Fibroblast of the aortic adventitia (primary cell): Measurements from ENCODE around the gene KRTAP4-4. TPM values are rescaled to one million over a fixed set of nuclear protein-coding genes. Genes with fewer than 3 reads are reported as not detected.
"Not testable (repeated sequence)": the region's sequence is repeated elsewhere in the genome, so short reads cannot be mapped to it uniquely, and the experiment has no call there.

ENCODE experiments used
- DNase-seq: peaks from one replicate; pipeline ENCODE4 v3.0.0-alpha.2; 2010; ENCODE audit warnings: low read depth
- H3K4me3 ChIP-seq: 2 replicates; pipeline ENCODE4 v1.5.1; 2011; ENCODE audit warnings: low read depth, mild to moderate bottlenecking, control low read depth, low read length, moderate library complexity
- CTCF ChIP-seq: IDR thresholded peaks from 2 replicates; pipeline ENCODE4 v1.5.1; 2011; ENCODE audit warnings: mild to moderate bottlenecking, low read length, control low read depth, inconsistent platforms; ENCODE audit not compliant: insufficient read depth
- small RNA-seq: library from RNA; depleted of rRNA; stranded (forward); fragments of <200 nt; gene quantifications from one replicate; pipeline ENCODE3, GENCODE V24; 2012
- total RNA-seq: library from RNA; depleted of rRNA; stranded (reverse); fragments of >200 nt; gene quantifications from 2 replicates; pipeline ENCODE4 v1.2.3, GENCODE V29; 2012; ENCODE audit warnings: low replicate concordance

KRTAP4-4 gene
- total RNA-seq, 1 donor = not detected

GRCh38 chr17:41121742-41122141, 38.8 kb downstream of the KRTAP4-4 start:
- DNase-seq = no peak

GRCh38 chr17:41119696-41120690, 40.6 kb downstream of the KRTAP4-4 start:
- not testable (repeated sequence) for H3K4me3 ChIP-seq, DNase-seq

More at GRCh38 chr17:41121742-41122141, 38.8 kb downstream of the KRTAP4-4 start:
- no peak for TF ChIP-seq CTCF
- no peak overlapping the region for H3K4me3 ChIP-seq

- no peak overlapping the region for H3K4me3 ChIP-seq
- no peak for DNase-seq
- TF ChIP-seq CTCF = no peak
Observed at GRCh38 chr17:41118721-41119120, 41.8 kb downstream of the KRTAP4-4 start.

GRCh38 chr17:41117846-41118386, 42.6 kb downstream of the KRTAP4-4 start, which contains the start of gene KRTAP4-11:
KRTAP4-11 (minus strand) TSS chr17:41118373; CDS start chr17:41118315, 58 bp downstream.
- not testable (repeated sequence) for H3K4me3 ChIP-seq, DNase-seq

GRCh38 chr17:41116297-41116696, 44.3 kb downstream of the KRTAP4-4 start:
- DNase-seq = no peak
- TF ChIP-seq CTCF = no peak

GRCh38 chr17:41111151-41111885, 49.2 kb downstream of the KRTAP4-4 start:
- H3K4me3 ChIP-seq = no peak overlapping the region
- no peak for TF ChIP-seq CTCF
- no peak for DNase-seq

More at GRCh38 chr17:41116297-41116696, 44.3 kb downstream of the KRTAP4-4 start:
- no peak overlapping the region for H3K4me3 ChIP-seq

Small RNAs within 50 kb of the gene (small RNA-seq; reads per million reads assigned to genes)
- not detected for gene KRTAP4-17P

Other genes with a start within 250 kb of the KRTAP4-4 start
- gene KRT23, start 223.1 kb downstream of the KRTAP4-4 start, total RNA-seq = not detected in 2 replicates
- gene KRT39, start 193.8 kb downstream of the KRTAP4-4 start, total RNA-seq = not detected in 2 replicates
- not detected in 2 replicates for gene KRT40, start 176.4 kb downstream of the KRTAP4-4 start, total RNA-seq
- gene KRTAP3-3, start 166.6 kb downstream of the KRTAP4-4 start, total RNA-seq = not detected in 2 replicates
- not detected in 2 replicates for gene KRTAP3-2, start 160.8 kb downstream of the KRTAP4-4 start, total RNA-seq
- not detected in 2 replicates for gene KRTAP3-1, start 151.6 kb downstream of the KRTAP4-4 start, total RNA-seq
- 1.4 TPM in 1 of 2 replicates, not detected in the other for gene KRTAP1-5, start 133.5 kb downstream of the KRTAP4-4 start, total RNA-seq
- not detected in 2 replicates for gene KRTAP1-4, start 130.6 kb downstream of the KRTAP4-4 start, total RNA-seq
- gene KRTAP1-3, start 125.9 kb downstream of the KRTAP4-4 start, total RNA-seq = not detected in 2 replicates
- not detected in 2 replicates for gene KRTAP1-1, start 119.3 kb downstream of the KRTAP4-4 start, total RNA-seq
- gene KRTAP2-1, start 113.4 kb downstream of the KRTAP4-4 start, total RNA-seq = not detected in 2 replicates
- not detected in 2 replicates for gene KRTAP2-2, start 105.5 kb downstream of the KRTAP4-4 start, total RNA-seq
- gene KRTAP2-3, start 100.6 kb downstream of the KRTAP4-4 start, total RNA-seq = not detected in 2 replicates
- gene KRTAP2-4, start 94.9 kb downstream of the KRTAP4-4 start, total RNA-seq = not detected in 2 replicates
- not detected in 2 replicates for gene KRTAP4-7, start 76.6 kb downstream of the KRTAP4-4 start, total RNA-seq
- not detected in 2 replicates for gene KRTAP4-8, start 62.6 kb downstream of the KRTAP4-4 start, total RNA-seq
- not detected in 2 replicates for gene KRTAP4-16, start 58.5 kb downstream of the KRTAP4-4 start, total RNA-seq
- gene KRTAP4-9, start 55.4 kb downstream of the KRTAP4-4 start, total RNA-seq = not detected in 2 replicates
- not detected in 2 replicates for gene KRTAP4-11, start 42.4 kb downstream of the KRTAP4-4 start, total RNA-seq
- not detected in 2 replicates for gene KRTAP4-12, start 36.6 kb downstream of the KRTAP4-4 start, total RNA-seq
- not detected in 2 replicates for gene KRTAP4-6, start 20.2 kb downstream of the KRTAP4-4 start, total RNA-seq
- gene KRTAP4-5, start 10.9 kb downstream of the KRTAP4-4 start, total RNA-seq = not detected in 2 replicates
- not detected in 2 replicates for gene KRTAP4-3, start 7.5 kb upstream of the KRTAP4-4 start, total RNA-seq
- not detected in 2 replicates for gene KRTAP4-2, start 17.5 kb upstream of the KRTAP4-4 start, total RNA-seq
- not detected in 2 replicates for gene KRTAP4-1, start 24.2 kb upstream of the KRTAP4-4 start, total RNA-seq
- gene KRTAP9-1, start 29.1 kb upstream of the KRTAP4-4 start, total RNA-seq = not detected in 2 replicates
- not detected in 2 replicates for gene KRTAP9-2, start 65.9 kb upstream of the KRTAP4-4 start, total RNA-seq
- gene KRTAP9-3, start 71.7 kb upstream of the KRTAP4-4 start, total RNA-seq = not detected in 2 replicates
- gene KRTAP9-8, start 77.3 kb upstream of the KRTAP4-4 start, total RNA-seq = not detected in 2 replicates
- not detected in 2 replicates for gene KRTAP9-4, start 88.9 kb upstream of the KRTAP4-4 start, total RNA-seq
- gene KRTAP9-9, start 94.6 kb upstream of the KRTAP4-4 start, total RNA-seq = not detected in 2 replicates
- not detected in 2 replicates for gene KRTAP9-6, start 104.6 kb upstream of the KRTAP4-4 start, total RNA-seq
- not detected in 2 replicates for gene KRTAP9-7, start 115.0 kb upstream of the KRTAP4-4 start, total RNA-seq
- not detected in 2 replicates for gene KRTAP29-1, start 142.1 kb upstream of the KRTAP4-4 start, total RNA-seq
- not detected in 2 replicates for gene KRTAP16-1, start 148.6 kb upstream of the KRTAP4-4 start, total RNA-seq
- not detected in 2 replicates for gene KRTAP17-1, start 155.0 kb upstream of the KRTAP4-4 start, total RNA-seq
- gene KRT33A, start 190.1 kb upstream of the KRTAP4-4 start, total RNA-seq = not detected in 2 replicates
- gene KRT33B, start 209.1 kb upstream of the KRTAP4-4 start, total RNA-seq = not detected in 2 replicates
- 0.45 TPM in 1 of 2 replicates, not detected in the other for gene KRT34, start 221.6 kb upstream of the KRTAP4-4 start, total RNA-seq
- gene KRT31, start 236.9 kb upstream of the KRTAP4-4 start, total RNA-seq = 0.09 TPM in 1 of 2 replicates, not detected in the other